Activated CD4-positive, CD25-positive, alpha-beta regulatory T cell treated with anti-CD3 and anti-CD28 coated beads, Interleukin-2, amount 50 U/mL, for 16 hours (primary cell): ENCODE results near the gene CHAMP1.

Source experiments
- DNase-seq: peaks from one replicate; pipeline ENCODE4 v3.0.0-alpha.2; 2020; ENCODE audit warnings: low read depth, low spot score

CHAMP1 gene, protein sequence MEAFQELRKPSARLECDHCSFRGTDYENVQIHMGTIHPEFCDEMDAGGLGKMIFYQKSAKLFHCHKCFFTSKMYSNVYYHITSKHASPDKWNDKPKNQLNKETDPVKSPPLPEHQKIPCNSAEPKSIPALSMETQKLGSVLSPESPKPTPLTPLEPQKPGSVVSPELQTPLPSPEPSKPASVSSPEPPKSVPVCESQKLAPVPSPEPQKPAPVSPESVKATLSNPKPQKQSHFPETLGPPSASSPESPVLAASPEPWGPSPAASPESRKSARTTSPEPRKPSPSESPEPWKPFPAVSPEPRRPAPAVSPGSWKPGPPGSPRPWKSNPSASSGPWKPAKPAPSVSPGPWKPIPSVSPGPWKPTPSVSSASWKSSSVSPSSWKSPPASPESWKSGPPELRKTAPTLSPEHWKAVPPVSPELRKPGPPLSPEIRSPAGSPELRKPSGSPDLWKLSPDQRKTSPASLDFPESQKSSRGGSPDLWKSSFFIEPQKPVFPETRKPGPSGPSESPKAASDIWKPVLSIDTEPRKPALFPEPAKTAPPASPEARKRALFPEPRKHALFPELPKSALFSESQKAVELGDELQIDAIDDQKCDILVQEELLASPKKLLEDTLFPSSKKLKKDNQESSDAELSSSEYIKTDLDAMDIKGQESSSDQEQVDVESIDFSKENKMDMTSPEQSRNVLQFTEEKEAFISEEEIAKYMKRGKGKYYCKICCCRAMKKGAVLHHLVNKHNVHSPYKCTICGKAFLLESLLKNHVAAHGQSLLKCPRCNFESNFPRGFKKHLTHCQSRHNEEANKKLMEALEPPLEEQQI

DNA sequence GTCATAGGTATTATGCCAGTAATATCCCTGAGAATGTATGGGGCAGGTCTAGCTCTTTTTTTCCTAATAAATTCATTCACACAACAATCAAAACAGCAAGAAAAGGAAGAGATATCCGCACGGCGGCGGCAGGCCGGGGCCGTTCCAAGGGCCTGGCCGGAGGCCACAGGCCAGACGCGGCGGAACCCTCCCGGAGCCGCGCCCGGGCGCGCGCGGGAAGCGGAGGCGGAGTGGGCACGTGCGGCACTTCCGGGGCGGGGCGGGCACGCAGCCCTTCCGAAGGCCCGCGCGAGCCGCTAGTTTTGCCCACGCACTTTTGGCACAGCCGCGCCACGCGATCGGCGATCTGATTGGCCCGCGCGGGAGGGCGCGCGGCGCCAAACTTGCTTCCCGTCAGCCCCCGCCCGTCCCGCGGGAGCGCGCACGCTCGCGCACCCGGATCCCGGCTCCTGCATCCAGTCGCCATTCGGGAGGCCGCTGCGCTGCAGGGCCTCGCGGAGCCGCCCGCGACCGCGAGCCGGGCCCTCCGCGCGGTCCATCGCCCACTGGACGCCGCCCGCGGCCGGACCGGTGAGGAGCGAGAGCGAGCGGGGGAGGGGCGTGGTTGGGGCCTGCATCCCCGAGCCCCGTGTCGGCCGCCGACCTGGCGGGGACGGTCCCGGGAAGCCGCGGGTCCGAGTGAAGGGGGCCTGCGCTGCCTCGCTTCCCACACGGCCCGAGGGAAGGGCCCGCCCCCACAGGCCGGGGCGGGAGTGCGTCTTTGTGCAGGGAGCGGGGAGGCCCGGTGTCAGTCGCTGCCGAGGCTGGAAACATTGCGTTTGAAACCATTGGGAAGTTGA is at the start of gene CHAMP1:
Gene CHAMP1 (plus strand): TSS at position 430 of the 839 bp plus-strand sequence. CDS start 9,340 bp downstream, outside the sequence.
- peak; percentile 77 for DNase-seq

- DNase-seq: no peak
These were observed 49.3 kb upstream of the CHAMP1 start for GRCh38 chr13:114264886-114265611.

DNA sequence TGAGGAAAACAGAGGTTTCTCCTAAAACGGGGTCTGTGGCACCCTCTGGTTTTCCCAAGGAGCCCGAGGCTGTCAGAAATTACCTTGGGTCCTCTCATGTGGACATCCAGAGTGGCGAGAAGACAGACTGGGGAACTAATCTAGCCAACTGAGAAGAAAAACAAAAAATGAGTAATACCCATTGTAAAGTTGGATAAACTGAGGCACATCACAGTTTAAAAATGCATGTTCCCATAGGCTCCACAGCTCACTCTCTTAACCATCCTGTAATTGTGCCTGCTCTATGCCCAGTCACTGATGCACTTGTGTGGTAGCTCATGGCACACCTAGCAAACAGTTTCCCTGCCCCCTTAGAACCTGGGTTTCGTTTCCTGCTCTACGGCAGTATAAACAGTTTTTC is 48.1 kb upstream of the CHAMP1 start:
- no peak for DNase-seq

DNA sequence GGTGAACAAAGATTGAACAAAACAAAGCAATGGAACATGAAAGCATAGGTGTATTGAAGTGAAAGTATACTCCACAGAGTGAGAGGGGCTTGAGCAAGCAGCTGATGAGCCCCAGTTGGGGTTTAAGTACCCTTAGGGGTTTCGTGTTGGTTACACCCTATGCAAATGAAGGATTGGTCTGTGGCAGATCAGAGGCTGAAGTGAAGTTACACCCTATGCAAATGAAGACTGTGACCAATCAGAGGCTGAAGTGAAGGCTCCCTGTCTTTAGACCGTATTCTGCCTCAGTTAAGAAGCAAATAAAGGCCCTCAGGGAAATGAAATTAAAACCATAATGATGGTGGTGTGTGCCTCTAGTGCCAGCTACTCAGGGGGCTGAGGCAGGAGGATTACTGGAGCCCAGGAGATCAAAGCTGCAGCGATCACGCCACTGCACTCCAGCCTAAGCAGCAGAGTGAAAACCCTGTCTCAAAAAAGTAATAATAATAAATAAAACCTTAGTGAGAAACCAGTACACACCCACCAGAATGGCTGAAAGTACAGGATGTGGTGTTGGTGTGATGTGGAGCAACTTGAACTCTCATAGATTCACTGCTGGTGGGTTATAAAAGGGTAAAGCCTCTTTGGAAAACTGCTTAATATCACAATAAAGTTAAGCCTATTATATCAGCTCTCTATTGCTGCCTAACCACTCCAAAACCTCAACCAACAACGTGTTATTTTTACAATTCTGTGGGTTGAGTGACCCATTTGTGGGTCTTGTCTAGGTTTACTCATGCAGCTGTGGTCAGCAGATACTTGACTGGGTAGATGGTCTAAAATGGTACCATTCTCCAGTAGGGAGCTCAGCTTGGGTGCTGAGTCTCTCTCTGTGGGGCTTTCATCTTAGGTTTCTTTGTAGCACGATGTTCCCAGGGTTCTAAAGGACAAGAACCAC is 45.7 kb upstream of the CHAMP1 start:
- no peak for DNase-seq

DNA sequence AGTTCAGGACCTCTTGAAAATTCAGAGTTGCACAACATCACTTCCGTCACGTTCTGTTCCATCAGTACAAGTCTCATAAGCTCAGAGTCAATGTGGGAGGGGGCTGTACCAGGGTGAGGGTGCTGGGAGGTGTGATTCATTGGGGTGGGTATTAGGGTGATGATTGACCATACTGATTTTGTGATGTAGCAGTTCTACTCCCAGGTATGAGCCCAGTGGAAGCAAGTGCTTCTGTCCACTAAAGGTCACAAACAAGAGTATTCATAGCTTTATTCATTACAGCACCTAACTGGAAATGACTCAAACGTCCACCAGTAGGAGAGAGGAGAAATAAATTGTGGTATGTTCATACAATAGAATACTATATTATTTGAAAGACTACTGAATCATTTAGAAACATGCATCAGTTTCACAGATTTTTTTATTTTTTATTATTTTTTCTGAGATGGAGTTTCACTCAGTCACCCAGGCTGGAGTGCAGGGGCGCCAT is 45.0 kb upstream of the CHAMP1 start:
- no peak for DNase-seq

DNA sequence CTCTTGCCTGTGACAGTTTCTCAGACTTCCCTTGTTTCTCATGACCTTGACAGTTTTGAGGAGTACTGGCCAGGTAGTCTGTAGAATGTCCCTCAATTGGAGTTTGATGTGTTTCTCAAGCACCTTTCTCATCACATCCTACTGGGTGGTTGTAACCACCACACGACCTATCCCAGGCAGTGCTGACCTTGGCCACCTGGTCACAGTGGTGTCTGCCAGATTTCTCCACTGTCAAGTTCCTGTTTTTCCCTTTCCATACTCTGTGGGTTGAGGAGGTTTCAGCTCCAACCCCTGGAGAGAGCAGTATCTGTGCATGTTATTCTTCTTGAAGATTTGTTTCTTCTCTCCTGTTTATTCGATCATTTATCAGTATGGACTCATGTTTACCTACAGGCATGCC is 41.3 kb upstream of the CHAMP1 start:
- no peak for DNase-seq

GRCh38 chr13:114275304-114275703 is 39.0 kb upstream of the CHAMP1 start:
- DNase-seq: no peak

DNA sequence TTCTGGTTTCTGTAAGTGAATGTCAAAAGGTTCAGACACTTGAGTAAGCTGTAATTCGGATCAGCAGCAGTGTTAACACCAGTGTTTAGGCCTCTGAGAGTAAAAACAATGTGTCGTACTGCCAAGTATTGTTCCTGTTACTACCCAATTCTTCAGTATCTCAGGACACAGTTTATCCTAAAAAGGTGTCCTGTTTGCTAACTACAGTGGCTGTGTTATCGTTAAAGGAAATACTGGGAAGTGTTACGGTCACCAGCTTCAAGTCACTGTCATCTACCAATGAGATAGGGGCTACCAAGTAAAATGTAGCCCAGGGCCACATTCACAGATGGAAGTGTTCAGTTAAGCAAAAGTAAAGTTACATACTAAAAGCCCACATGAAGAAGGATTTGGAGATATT is 35.2 kb upstream of the CHAMP1 start:
- DNase-seq: no peak

DNA sequence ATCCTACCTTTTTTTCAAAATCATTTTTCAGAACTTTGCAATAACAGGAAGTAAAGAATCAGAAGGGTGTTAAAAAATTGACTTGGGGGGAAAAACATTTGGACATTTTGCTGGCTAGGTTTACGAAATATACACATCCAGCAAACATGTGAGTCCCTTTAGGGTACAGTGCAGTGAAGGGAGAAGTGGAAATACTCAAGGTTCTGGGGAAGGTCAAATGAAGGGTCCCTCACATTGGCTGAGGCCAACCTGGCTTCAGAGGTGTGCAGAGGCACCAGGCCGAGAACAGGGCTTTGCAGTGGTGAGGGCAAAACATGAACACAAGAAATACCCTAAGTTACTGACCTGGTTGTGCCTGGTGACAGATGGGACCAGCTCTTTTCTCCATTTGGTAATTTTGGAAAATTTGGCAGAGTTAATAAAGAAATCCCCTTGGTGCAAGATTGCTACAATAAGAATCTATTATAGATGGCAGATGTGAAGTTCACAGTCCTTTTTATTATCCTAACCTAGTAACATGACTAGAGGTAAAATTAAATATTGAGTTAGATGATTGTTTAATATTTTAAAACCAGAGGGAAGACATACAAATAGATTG is 34.4 kb upstream of the CHAMP1 start:
- DNase-seq: no peak

- peak; percentile 75 for DNase-seq
These were observed 32.8 kb upstream of the CHAMP1 start, which contains the start of gene UPF3A for GRCh38 chr13:114281351-114282040. UPF3A (plus strand) TSS chr13:114281601; CDS start chr13:114281640, 39 bp downstream.

DNA sequence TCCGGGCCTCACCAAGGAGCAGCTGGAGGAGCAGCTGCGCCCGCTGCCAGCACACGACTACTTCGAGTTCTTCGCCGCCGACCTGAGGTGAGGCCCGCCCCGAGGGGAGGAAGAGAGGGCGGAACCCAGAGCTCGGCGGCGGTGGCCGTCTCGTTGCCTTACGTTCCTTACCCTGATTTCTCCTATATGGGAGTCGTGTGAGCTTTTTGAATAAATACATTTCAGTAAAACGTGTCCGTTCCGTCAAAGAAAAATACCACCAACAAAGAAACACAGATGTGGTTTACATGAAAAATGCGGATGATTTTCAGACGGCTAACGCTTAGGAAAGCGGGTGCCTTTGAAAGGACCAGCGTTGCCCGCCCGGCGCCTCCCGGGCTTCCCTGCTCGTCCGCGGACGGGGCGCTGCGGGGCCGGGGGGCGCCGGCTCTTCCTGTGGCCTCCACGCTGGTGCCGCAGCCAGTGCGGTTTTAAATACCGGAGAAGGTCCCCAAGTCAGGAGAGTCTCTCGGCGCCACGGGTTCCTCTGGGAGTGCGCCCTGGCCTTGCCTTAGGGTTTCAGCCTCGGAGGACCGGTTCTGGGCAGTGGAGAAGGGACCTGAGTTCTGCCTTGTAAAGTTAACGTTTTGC is 32.1 kb upstream of the CHAMP1 start:
- DNase-seq: no peak

- DNase-seq: no peak
These were observed 30.7 kb upstream of the CHAMP1 start for GRCh38 chr13:114283576-114283975.

- DNase-seq: no peak
These were observed 29.6 kb upstream of the CHAMP1 start for GRCh38 chr13:114284680-114285079.

DNA sequence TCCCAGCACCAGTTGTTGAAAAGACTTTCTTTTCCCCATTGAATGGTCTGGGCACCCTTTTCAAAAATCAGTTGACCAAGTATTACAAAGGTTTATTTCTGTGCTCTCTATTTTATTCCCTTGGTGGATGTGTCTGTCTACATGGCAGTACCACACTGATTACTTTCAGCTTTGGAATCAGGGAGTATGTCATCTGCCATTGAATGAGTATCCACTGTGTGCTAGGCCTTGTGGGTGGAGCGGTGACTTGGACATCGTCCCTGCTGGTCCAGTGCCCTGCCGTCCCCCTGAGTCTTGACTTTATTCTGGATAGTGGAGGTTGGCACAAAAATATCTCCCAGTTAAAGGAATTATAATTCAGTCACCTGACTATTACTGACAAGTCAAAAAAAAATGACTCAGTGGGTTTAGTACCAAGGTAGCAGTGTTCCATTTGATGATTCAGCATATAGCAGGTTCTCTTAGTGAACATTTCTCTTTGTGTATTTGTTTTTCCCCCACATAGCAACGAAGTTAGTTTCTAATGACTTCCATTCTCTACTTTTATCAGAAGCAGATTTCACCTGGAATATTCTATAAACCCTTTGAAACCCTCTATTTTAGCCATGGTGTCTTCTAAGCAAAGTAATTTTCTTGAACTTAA is 29.0 kb upstream of the CHAMP1 start:
- no peak for DNase-seq

DNA sequence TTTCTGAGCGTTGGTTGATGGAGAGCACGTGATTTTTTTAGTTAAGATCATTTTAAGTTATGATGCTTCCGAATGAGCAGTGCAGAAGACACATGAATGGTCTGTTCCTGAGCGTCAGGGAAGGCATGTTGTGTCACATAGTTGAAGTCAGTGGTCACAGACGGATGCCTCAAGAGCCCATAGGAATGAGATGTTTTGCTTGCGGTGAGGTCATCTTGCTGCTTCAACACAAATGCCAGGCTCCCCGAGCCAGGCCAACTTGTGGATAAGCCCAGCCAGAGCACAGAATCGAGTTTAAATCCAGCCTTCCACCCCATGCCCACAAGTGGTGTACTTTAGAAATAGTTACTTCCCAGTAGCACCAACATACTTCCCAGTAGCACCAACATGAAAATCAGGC is 27.5 kb upstream of the CHAMP1 start:
- DNase-seq: no peak

DNA sequence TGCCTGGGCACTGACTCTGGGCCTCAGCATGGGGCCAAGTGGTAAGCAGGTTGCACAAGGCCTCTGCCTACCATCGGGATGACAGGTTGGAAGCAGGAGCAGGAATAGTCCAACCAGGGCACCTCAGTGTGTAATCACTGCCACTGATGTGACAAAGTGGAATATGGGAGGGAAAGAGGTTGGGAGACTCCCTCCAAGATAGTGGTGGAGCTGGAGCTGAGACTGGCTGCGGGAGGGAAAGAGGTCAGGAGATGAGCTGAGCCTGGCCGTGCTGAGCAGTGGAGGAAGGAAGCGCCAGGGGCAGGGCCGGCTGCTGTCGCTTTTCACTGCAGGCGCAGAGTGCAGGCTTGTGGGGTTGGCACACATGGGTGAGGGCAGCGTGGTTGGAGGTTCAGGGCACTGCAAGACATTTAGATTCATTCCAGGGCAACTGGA is 26.1 kb upstream of the CHAMP1 start:
- no peak for DNase-seq

GRCh38 chr13:114296448-114296847 is 17.9 kb upstream of the CHAMP1 start:
- no peak for DNase-seq

GRCh38 chr13:114296902-114297301 is 17.4 kb upstream of the CHAMP1 start:
- no peak for DNase-seq
